HCT116 (cell line): ENCODE data around the gene LHCGR. TPM values are rescaled to one million over a fixed set of nuclear protein-coding genes. Genes with fewer than 3 reads are reported as not detected.

Source experiments
- ATAC-seq: fragments of 200-7000 bp; cut with Tn5 transposase; 2 replicates; pipeline ENCODE4 v1.9.1; 2020; ENCODE audit warnings: mild to moderate bottlenecking, moderate library complexity
- BruUV-seq: library from RNA; stranded (reverse); fragments of 400-500 nt; replicated peaks from 2 replicates; lab custom pipeline; 2021; lab: Mats Ljungman, UMichigan
- CTCF ChIA-PET: fragments of 300-600 bp; sonication (Branson Sonifier 250); formaldehyde crosslinking; loops from one replicate; lab custom pipeline; 2021; ENCODE audit warnings: antibody characterized with exemption; lab: Charles Lee
- POLR2A ChIA-PET: fragments of 300-600, 350-600 bp; sonication (Branson Sonifier 250); formaldehyde crosslinking; loops from one replicate; lab custom pipeline; 2021; ENCODE audit warnings: antibody characterized with exemption; lab: Charles Lee
- RAD21 ChIA-PET, 2 experiments: fragments of 300-600 bp; sonication (Branson Sonifier 250); formaldehyde crosslinking; loops; one replicate each; lab custom pipeline; 2023; ENCODE audit warnings: low total read pairs in 2 of 2; ENCODE audit not compliant: uncharacterized antibody in 2 of 2, unreplicated experiment in 2 of 2, low non-redundant PET in 1 of 2; lab: Charles Lee
- DNase-seq: peaks from one replicate; pipeline ENCODE4 v3.0.0-alpha.2; 2010; ENCODE audit warnings: low read depth, low spot score
- H2AFZ ChIP-seq: fragments of 200-600 bp; shearing (Covaris generic), sonication (generic); 2 replicates; pipeline ENCODE4 v1.6.1; 2017; ENCODE audit warnings: low read depth, mixed run types, mixed read lengths, antibody characterized with exemption, low read length; ENCODE audit not compliant: poor library complexity, severe bottlenecking
- H3K27ac ChIP-seq: 2 replicates; pipeline ENCODE4 v1.5.1; 2012; ENCODE audit warnings: low read depth, low read length
- H3K27me3 ChIP-seq: fragments of 200-600 bp; sonication (generic); 2 replicates; pipeline ENCODE4 v1.6.1; 2016; ENCODE audit warnings: mixed run types, low read length, mixed read lengths; ENCODE audit not compliant: insufficient read depth
- H3K36me3 ChIP-seq, 2 experiments: fragments of 200-500 bp in 1 of 2; fragments of 200-600 bp in 1 of 2; sonication (Bioruptor generic) in 1 of 2; sonication (generic) in 1 of 2; 2 replicates each; pipeline versions ENCODE4 v1.5.1 to v1.6.1; 2014 to 2016; ENCODE audit warnings: low read length in 2 of 2, inconsistent platforms in 1 of 2, mixed read lengths in 1 of 2, mixed run types in 1 of 2; ENCODE audit not compliant: insufficient read depth in 2 of 2, control insufficient read depth in 1 of 2
- H3K4me1 ChIP-seq, 2 experiments: fragments of 200-600 bp in 1 of 2; sonication (generic) in 1 of 2; 2 replicates each; pipeline versions ENCODE4 v1.5.1 to v1.6.1; 2012 to 2017; ENCODE audit warnings: low read length in 2 of 2, inconsistent platforms in 1 of 2, mild to moderate bottlenecking in 1 of 2, mixed read lengths in 1 of 2, mixed run types in 1 of 2, moderate library complexity in 1 of 2; ENCODE audit not compliant: insufficient read depth in 2 of 2, control insufficient read depth in 1 of 2
- H3K4me2 ChIP-seq: fragments of 200-600 bp; sonication (generic); 2 replicates; pipeline ENCODE4 v1.6.1; 2017; ENCODE audit warnings: mixed run types, low read length, mixed read lengths
- H3K4me3 ChIP-seq, 2 experiments: fragments of 200-600 bp in 1 of 2; sonication (generic) in 1 of 2; replicated peaks in 1 of 2; 2 replicates each; pipeline ENCODE4 v1.5.1; 2011 to 2016; ENCODE audit warnings: low read length in 2 of 2, control low read depth in 1 of 2, low read depth in 1 of 2, mild to moderate bottlenecking in 1 of 2, mixed read lengths in 1 of 2, mixed run types in 1 of 2
- H3K79me2 ChIP-seq: fragments of 200-600 bp; sonication (generic); 2 replicates; pipeline ENCODE4 v1.6.1; 2017; ENCODE audit warnings: mild to moderate bottlenecking, mixed run types, low read length, moderate library complexity, mixed read lengths; ENCODE audit not compliant: insufficient read depth
- H3K9ac ChIP-seq: fragments of 200-600 bp; sonication (generic); 2 replicates; pipeline ENCODE4 v1.6.1; 2016; ENCODE audit warnings: low read length, mixed read lengths
- H3K9me2 ChIP-seq: fragments of 200-600 bp; sonication (generic), shearing (Covaris generic); 2 replicates; pipeline ENCODE4 v1.6.1; 2017; ENCODE audit warnings: mixed run types, mild to moderate bottlenecking, moderate library complexity; ENCODE audit not compliant: insufficient read depth
- H3K9me3 ChIP-seq, 2 experiments: fragments of 200-500 bp in 1 of 2; fragments of 200-600 bp in 1 of 2; sonication (Bioruptor generic) in 1 of 2; sonication (generic) in 1 of 2; 2 replicates each; pipeline ENCODE4 v1.6.1; 2014 to 2017; ENCODE audit warnings: low read length in 2 of 2, mixed read lengths in 2 of 2, inconsistent platforms in 1 of 2, low read depth in 1 of 2, mild to moderate bottlenecking in 1 of 2, mixed run types in 1 of 2, moderate library complexity in 1 of 2; ENCODE audit not compliant: control insufficient read depth in 1 of 2, insufficient read depth in 1 of 2
- H4K20me1 ChIP-seq: fragments of 200-600 bp; sonication (generic), shearing (Covaris generic); 2 replicates; pipeline ENCODE4 v1.6.1; 2017; ENCODE audit warnings: mixed run types, mild to moderate bottlenecking, moderate library complexity; ENCODE audit not compliant: insufficient read depth
- CEBPB ChIP-seq: IDR thresholded peaks from 2 replicates; pipeline ENCODE4 v1.6.1; 2012; ENCODE audit warnings: low read depth
- CTCF ChIP-seq, 3 experiments: fragments of 200-600 bp in 1 of 3; sonication (generic) in 1 of 3; IDR thresholded peaks in 2 of 3; conservative IDR thresholded peaks in 1 of 3; 2 replicates each; pipeline ENCODE4 v1.5.1; 2012 to 2017; ENCODE audit warnings: low read depth in 2 of 3, low read length in 2 of 3, antibody characterized with exemption in 1 of 3, borderline replicate concordance in 1 of 3, control low read depth in 1 of 3, mild to moderate bottlenecking in 1 of 3, mixed read lengths in 1 of 3, mixed run types in 1 of 3, moderate library complexity in 1 of 3; ENCODE audit not compliant: insufficient read depth in 1 of 3
- EZH2 ChIP-seq: fragments of 200-600 bp; sonication (generic); IDR thresholded peaks from 2 replicates; pipeline ENCODE4 v1.6.1; 2017; ENCODE audit warnings: antibody characterized with exemption, mixed run types
- JUND ChIP-seq: IDR thresholded peaks from 2 replicates; pipeline ENCODE4 v1.6.1; 2012
- POLR2A ChIP-seq: IDR thresholded peaks from 2 replicates; pipeline ENCODE4 v1.7.0; 2011; ENCODE audit warnings: borderline replicate concordance; ENCODE audit not compliant: insufficient read depth, insufficient read length; ENCODE audit errors: extremely low read depth
- POLR2AphosphoS5 ChIP-seq: IDR thresholded peaks from 2 replicates; pipeline ENCODE4 v1.6.1; 2011; ENCODE audit warnings: mild to moderate bottlenecking, low read depth, low read length, moderate library complexity
- RAD21 ChIP-seq: IDR thresholded peaks from 2 replicates; pipeline ENCODE4 v1.6.1; 2012; ENCODE audit warnings: low read depth, mild to moderate bottlenecking
- ZBTB33 ChIP-seq: IDR thresholded peaks from 2 replicates; pipeline ENCODE4 v1.6.1; 2011; ENCODE audit warnings: mild to moderate bottlenecking, low read length, moderate library complexity; ENCODE audit not compliant: insufficient replicate concordance; ENCODE audit errors: extremely low read depth
- ZNF274 ChIP-seq: fragments of 200-500 bp; sonication (Bioruptor generic); IDR thresholded peaks from 2 replicates; pipeline ENCODE4 v1.6.1; 2014; ENCODE audit warnings: mild to moderate bottlenecking, low read depth, low read length, inconsistent platforms
- intact Hi-C: fragments of 100-400 bp; cut with micrococcal nuclease; formaldehyde crosslinking; loops from 2 replicates; pipeline ENCODE4 v1.10.0; 2022
- total RNA-seq: library from RNA; stranded (reverse); gene quantifications from one replicate; pipeline ENCODE4 v1.2.1, GENCODE V29; 2021; ENCODE audit not compliant: unreplicated experiment

LHCGR gene
- total RNA-seq, 1 experiment from 2014 or later: not detected

GRCh38 chr2:48711343-48711742 lies 44.2 kb downstream of the LHCGR start:
- BruUV-seq: no TSS peak
- no peak overlapping the region for H2AFZ ChIP-seq
- intact Hi-C loops: no loop called here
- H4K20me1 ChIP-seq: no peaks in the 10 kb centered on the region
- POLR2A ChIA-PET: no interaction called here
- no peaks in the 10 kb centered on the region for H3K36me3 ChIP-seq
- H3K27ac ChIP-seq: no peak overlapping the region
- RAD21 ChIA-PET: no interaction called here
- CTCF ChIA-PET: no interaction called here
- no peaks in the 10 kb centered on the region for H3K9me3 ChIP-seq
- H3K4me2 ChIP-seq: no peak overlapping the region
- ATAC-seq: no peak
- H3K4me1 ChIP-seq: peaks cover 0 to 4% of the 10 kb centered on the region in 2 experiments; a peak in 1 of 4 replicates
- TF ChIP-seq EZH2 (no peak), CEBPB (no peak), RAD21 (no peak), JUND (no peak), POLR2A (no peak)
- no peak overlapping the region for H3K4me3 ChIP-seq
- DNase-seq: no peak
- H3K27me3 ChIP-seq: peaks cover 34% of the 10 kb centered on the region
- no peaks in the 10 kb centered on the region for H3K9me2 ChIP-seq
- no peak overlapping the region for H3K9ac ChIP-seq
- no peaks in the 10 kb centered on the region for H3K79me2 ChIP-seq

- DNase-seq (no peak), ATAC-seq (no peak)
- POLR2A ChIA-PET: interaction anchor here (0.5 kb wide), 1 partner anchor 9 kb away, joined by 3 read pairs; no protein-coding TSS in a partner anchor
- CTCF ChIA-PET: no interaction called here
- no peak overlapping the region for H3K27ac ChIP-seq
- no peaks in the 10 kb centered on the region for H3K36me3 ChIP-seq
- RAD21 ChIA-PET: no interaction called here
- no TSS peak for BruUV-seq
- no peaks in the 10 kb centered on the region for H3K79me2 ChIP-seq
- H3K4me2 ChIP-seq: no peak overlapping the region
- H4K20me1 ChIP-seq: no peaks in the 10 kb centered on the region
- no peak overlapping the region for H3K4me3 ChIP-seq
- TF ChIP-seq CTCF (IDR thresholded peaks at IDR 0.05 in 2 of 3, conservative IDR thresholded peaks at IDR 0.05 in 1 of 3; ENCODE audit: borderline replicate concordance in 1 of 3, insufficient read depth in 1 of 3, low read depth in 2 of 3, low read length in 2 of 3): no peak
- no peak for TF ChIP-seq EZH2
- no peak for TF ChIP-seq CEBPB
- TF ChIP-seq POLR2AphosphoS5: no peak
- TF ChIP-seq ZBTB33: no peak
- TF ChIP-seq ZNF274: no peak
- TF ChIP-seq POLR2A: no peak
- peaks cover 27% of the 10 kb centered on the region for H3K27me3 ChIP-seq
- peaks cover 0 to 4% of the 10 kb centered on the region in 2 experiments; a peak in 1 of 4 replicates for H3K4me1 ChIP-seq
- no peaks in the 10 kb centered on the region for H3K9me2 ChIP-seq
- H3K9ac ChIP-seq: no peak overlapping the region
- intact Hi-C loops: no loop called here
- no peak overlapping the region for H2AFZ ChIP-seq
- H3K9me3 ChIP-seq: no peaks in the 10 kb centered on the region
These were observed 46.2 kb downstream of the LHCGR start for GRCh38 chr2:48709096-48710034.
